HK-2 (cell line): ENCODE data around the gene GNAS-AS1.

ENCODE experiments used
- DNase-seq: peaks from one replicate; pipeline ENCODE4 v3.0.0-alpha.2; 2018; ENCODE audit not compliant: unreplicated experiment

Gene GNAS-AS1

DNA sequence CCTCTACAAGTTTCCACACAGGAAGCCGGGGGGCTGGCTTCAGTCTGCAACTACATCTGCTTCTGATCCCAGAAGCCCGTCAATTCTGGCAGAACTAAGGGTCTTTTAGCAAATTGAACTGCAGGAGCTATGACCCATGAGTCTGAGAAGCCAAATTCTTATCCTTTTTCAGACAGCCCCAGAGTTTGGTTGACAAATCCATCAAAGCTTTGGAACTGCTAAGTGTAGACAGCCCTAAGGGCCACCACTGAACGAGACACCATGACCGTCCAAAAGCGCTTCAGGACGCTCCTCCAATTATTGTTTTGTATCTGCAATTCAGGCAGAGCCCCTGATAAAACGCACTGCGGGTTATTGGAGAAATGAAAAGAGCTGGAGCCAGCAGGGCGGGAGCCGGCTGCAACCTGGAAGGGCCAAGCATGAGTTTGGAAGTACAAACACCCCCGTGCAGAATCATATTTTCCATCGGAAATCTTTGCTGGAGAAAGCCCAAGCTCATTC lies 67.1 kb downstream of the GNAS-AS1 start:
- no peak for DNase-seq

DNA sequence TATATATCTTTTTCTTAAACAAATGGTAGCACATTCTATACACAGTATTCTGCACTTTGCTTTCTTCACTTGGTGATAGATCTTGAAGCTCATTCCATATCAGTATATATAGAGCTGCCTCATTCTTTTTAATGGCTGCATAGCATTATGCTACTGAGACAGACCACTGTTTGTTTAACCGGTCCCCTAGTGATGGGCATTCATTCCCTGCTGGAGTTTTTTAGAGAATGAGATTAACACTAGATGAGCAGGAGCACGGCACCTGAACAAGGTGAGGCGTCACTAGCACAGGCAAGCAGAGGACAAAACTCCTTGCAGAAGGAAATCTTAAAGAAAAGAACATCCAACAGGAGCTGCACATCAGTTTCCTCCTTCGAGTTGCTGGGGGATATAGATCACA lies 69.6 kb downstream of the GNAS-AS1 start:
- no peak for DNase-seq

DNA sequence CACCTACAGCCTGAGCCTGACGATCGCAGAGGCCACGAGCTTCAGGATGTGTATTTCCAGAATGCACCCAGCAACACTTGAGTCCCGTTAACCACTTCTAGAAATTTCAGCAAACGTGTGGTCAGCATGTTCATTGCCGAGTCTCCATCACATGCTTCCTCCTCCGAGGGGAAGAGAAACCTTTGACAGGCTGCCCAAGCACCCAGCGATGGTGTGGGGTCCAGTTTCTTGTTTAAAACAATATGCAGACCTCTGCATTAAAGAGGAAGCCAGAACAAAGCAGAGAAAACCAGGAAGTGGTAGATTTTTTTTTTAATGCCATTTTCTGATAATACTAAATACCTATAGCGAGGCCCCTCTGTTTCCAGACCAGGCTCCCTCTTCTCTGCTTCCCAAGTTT lies 71.9 kb downstream of the GNAS-AS1 start:
- DNase-seq = no peak

- DNase-seq = no peak
Measured at GRCh38 chr20:58777657-58778056, 73.0 kb downstream of the GNAS-AS1 start.

DNA sequence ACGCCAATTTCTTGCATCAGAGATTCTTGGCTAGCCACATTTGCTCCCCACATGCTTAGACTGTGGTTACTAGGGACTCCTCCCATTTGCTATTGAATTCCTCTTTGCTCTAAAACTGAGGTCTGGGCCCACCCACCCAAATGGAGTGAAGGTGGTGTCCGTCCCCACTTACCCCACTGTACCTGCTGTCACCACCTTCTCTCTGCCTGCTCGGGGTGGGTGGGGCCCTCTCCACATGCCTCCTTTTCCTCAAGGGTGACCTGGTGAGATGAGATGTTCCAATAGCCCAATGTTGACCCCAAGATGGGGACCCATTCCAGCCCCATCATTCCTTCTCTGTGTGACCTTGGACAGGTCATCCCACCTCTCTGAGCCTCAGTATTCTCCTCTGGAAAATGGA lies 74.6 kb downstream of the GNAS-AS1 start:
- DNase-seq = no peak

DNA sequence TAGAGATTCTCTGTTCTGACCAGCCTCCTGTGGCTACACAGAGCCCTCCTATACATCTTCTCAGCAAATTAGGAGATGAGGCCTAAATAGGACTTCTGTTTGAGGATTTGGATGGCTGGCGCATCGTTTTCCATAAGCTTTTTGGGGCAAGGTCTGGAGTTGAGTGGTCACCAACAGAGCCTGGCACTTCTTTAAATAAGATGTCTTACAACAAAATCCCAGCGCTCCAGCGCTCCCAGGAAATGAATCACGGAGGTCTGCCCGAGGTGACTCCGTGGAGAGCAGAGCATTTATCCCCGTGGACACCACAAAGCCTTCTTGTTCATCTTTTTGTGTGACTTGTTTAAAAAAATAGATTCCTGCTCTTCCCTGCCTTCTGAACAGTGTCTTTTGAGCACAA lies 75.3 kb downstream of the GNAS-AS1 start:
- DNase-seq = no peak

GRCh38 chr20:58774667-58775263 lies 75.9 kb downstream of the GNAS-AS1 start:
- no peak for DNase-seq

DNA sequence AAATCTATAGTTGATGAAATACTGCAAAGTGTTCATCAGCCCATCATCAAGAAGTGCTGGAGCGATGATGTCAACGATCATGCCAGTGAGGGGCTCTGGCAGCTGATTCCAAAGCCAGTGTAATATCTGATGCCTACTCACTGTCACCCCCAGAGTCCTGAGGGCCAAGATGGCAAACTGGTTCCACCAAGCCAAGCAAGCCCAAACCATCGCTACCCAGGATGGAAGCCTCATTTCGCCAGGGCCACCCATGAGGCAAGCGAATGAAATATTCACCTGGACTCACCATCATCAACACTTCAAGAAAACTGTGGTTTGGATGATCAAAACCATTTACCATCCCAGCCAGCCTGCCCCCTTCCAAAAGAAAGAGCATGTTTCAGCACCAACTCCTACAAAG lies 76.5 kb downstream of the GNAS-AS1 start:
- DNase-seq = no peak

GRCh38 chr20:58772786-58773185 lies 77.9 kb downstream of the GNAS-AS1 start:
- DNase-seq = no peak
